HUES48 (cell line): ENCODE data around the gene NUDT17.
"Not testable (repeated sequence)": the region's sequence is repeated elsewhere in the genome, so short reads cannot be mapped to it uniquely, and the experiment has no call there.

Experiments
- H3K27ac ChIP-seq: one replicate; pipeline ENCODE4 v1.7.0; 2013; ENCODE audit warnings: low read depth, low read length, inconsistent platforms
- H3K27me3 ChIP-seq: 2 replicates; pipeline ENCODE4 v1.6.1; 2013; ENCODE audit warnings: mild to moderate bottlenecking, low read length; ENCODE audit not compliant: control insufficient read depth, insufficient read depth
- H3K36me3 ChIP-seq: 2 replicates; pipeline ENCODE4 v1.6.1; 2013; ENCODE audit warnings: low read length; ENCODE audit not compliant: control insufficient read depth, insufficient read depth
- H3K4me1 ChIP-seq: 2 replicates; pipeline ENCODE4 v1.6.1; 2013; ENCODE audit warnings: mild to moderate bottlenecking, low read length; ENCODE audit not compliant: control insufficient read depth, insufficient read depth
- H3K4me3 ChIP-seq: 2 replicates; pipeline ENCODE4 v1.5.1; 2013; ENCODE audit warnings: mild to moderate bottlenecking, low read depth, low read length
- H3K9ac ChIP-seq: 2 replicates; pipeline ENCODE4 v1.6.1; 2013; ENCODE audit warnings: mild to moderate bottlenecking, low read depth, low read length, moderate library complexity
- H3K9me3 ChIP-seq: 2 replicates; pipeline ENCODE4 v1.6.1; 2013; ENCODE audit warnings: low read length; ENCODE audit not compliant: control insufficient read depth, insufficient read depth

Gene NUDT17

GRCh38 chr1:145823565-145824498, 21.6 kb upstream of the NUDT17 start, which contains the start of the genes POLR3C and RNF115:
POLR3C (plus strand) TSS chr1:145824200; CDS start chr1:145825777, 1,577 bp downstream.
RNF115 (minus strand) TSS chr1:145824095; CDS start chr1:145823873, 222 bp downstream.
- H3K27ac ChIP-seq = peak within 1 kb of the TSS; percentile 94

GRCh38 chr1:145824499-145824842, 21.0 kb upstream of the NUDT17 start:
- Histone ChIP-seq H3K27me3 (no peaks in the 10 kb centered on the region), H3K27ac (peak overlapping the region; percentile 94), H3K9me3 (no peaks in the 10 kb centered on the region), H3K36me3 (peaks cover 38% of the 10 kb centered on the region), H3K4me1 (no peaks in the 10 kb centered on the region), H3K4me3 (peak overlapping the region; percentile 93), H3K9ac (peak overlapping the region; percentile 96)

More at GRCh38 chr1:145823565-145824498, 21.6 kb upstream of the NUDT17 start, which contains the start of the genes POLR3C and RNF115:
- Histone ChIP-seq H3K9ac (peak within 1 kb of the TSS; percentile 96), H3K36me3 (peaks cover 32% of the 10 kb centered on the region), H3K4me1 (no peaks in the 10 kb centered on the region), H3K4me3 (peak within 1 kb of the TSS; percentile 93), H3K9me3 (no peaks in the 10 kb centered on the region), H3K27me3 (no peaks in the 10 kb centered on the region)

- Histone ChIP-seq H3K9ac (no peak overlapping the region), H3K27ac (no peak overlapping the region), H3K9me3 (no peaks in the 10 kb centered on the region), H3K27me3 (no peaks in the 10 kb centered on the region), H3K4me3 (no peak overlapping the region), H3K4me1 (no peaks in the 10 kb centered on the region), H3K36me3 (peaks cover 54% of the 10 kb centered on the region)
These were observed 19.4 kb upstream of the NUDT17 start for GRCh38 chr1:145826030-145826429.

- Histone ChIP-seq H3K27ac (no peak overlapping the region), H3K36me3 (peaks cover 72% of the 10 kb centered on the region)
These were observed 17.5 kb upstream of the NUDT17 start for GRCh38 chr1:145827966-145828365.

GRCh38 chr1:145828367-145829026, 16.9 kb upstream of the NUDT17 start:
- H3K36me3 ChIP-seq = peaks cover 77% of the 10 kb centered on the region
- no peaks in the 10 kb centered on the region for H3K9me3 ChIP-seq

More at GRCh38 chr1:145827966-145828365, 17.5 kb upstream of the NUDT17 start:
- H3K9ac ChIP-seq = no peak overlapping the region
- H3K4me3 ChIP-seq = no peak overlapping the region
- H3K4me1 ChIP-seq = no peaks in the 10 kb centered on the region
- no peaks in the 10 kb centered on the region for H3K9me3 ChIP-seq
- H3K27me3 ChIP-seq = no peaks in the 10 kb centered on the region

GRCh38 chr1:145830810-145831209, 14.6 kb upstream of the NUDT17 start:
- not testable (repeated sequence) for H3K27me3 ChIP-seq, H3K4me3 ChIP-seq, H3K27ac ChIP-seq, H3K9ac ChIP-seq, H3K4me1 ChIP-seq, H3K9me3 ChIP-seq
- peaks cover 96% of the 10 kb centered on the region for H3K36me3 ChIP-seq

More at GRCh38 chr1:145828367-145829026, 16.9 kb upstream of the NUDT17 start:
- H3K4me3 ChIP-seq = no peak overlapping the region
- H3K27ac ChIP-seq = no peak overlapping the region
- no peaks in the 10 kb centered on the region for H3K4me1 ChIP-seq
- H3K27me3 ChIP-seq = no peaks in the 10 kb centered on the region
- H3K9ac ChIP-seq = no peak overlapping the region

- Histone ChIP-seq H3K9ac (no peak overlapping the region), H3K4me1 (no peaks in the 10 kb centered on the region)
These were observed 7.8 kb upstream of the NUDT17 start for GRCh38 chr1:145837656-145838055.

GRCh38 chr1:145843031-145843430, 2.4 kb upstream of the NUDT17 start:
- peaks cover 60% of the 10 kb centered on the region for H3K36me3 ChIP-seq
- 0 out of 2 replicates have a peak, but pooled peaks cover 4% of the 10 kb centered on the region for H3K27me3 ChIP-seq

More at GRCh38 chr1:145837656-145838055, 7.8 kb upstream of the NUDT17 start:
- no peaks in the 10 kb centered on the region for H3K9me3 ChIP-seq
- H3K27me3 ChIP-seq = no peaks in the 10 kb centered on the region
- no peak overlapping the region for H3K27ac ChIP-seq
- H3K36me3 ChIP-seq = peaks cover 98% of the 10 kb centered on the region
- no peak overlapping the region for H3K4me3 ChIP-seq

GRCh38 chr1:145845144-145845513, 301 bp upstream of the NUDT17 start:
- no peak overlapping the region for H3K27ac ChIP-seq
- peak overlapping the region; percentile 77 for H3K4me3 ChIP-seq
- 0 out of 2 replicates have a peak, but pooled peaks cover 4% of the 10 kb centered on the region for H3K27me3 ChIP-seq
- peaks cover 5% of the 10 kb centered on the region; the same call in 1 of the 2 replicates for H3K4me1 ChIP-seq
- no peak overlapping the region for H3K9ac ChIP-seq
- peaks cover 60% of the 10 kb centered on the region for H3K36me3 ChIP-seq
- no peaks in the 10 kb centered on the region for H3K9me3 ChIP-seq

More at GRCh38 chr1:145843031-145843430, 2.4 kb upstream of the NUDT17 start:
- no peaks in the 10 kb centered on the region for H3K9me3 ChIP-seq
- H3K4me3 ChIP-seq = no peak overlapping the region
- peaks cover 5% of the 10 kb centered on the region; the same call in 1 of the 2 replicates for H3K4me1 ChIP-seq
- H3K27ac ChIP-seq = no peak overlapping the region
- no peak overlapping the region for H3K9ac ChIP-seq

GRCh38 chr1:145846201-145846612, 777 bp downstream of the NUDT17 start:
- Histone ChIP-seq H3K27ac (no peak overlapping the region), H3K4me1 (peaks cover 5% of the 10 kb centered on the region; the same call in 1 of the 2 replicates), H3K9ac (peak overlapping the region; percentile 68), H3K4me3 (peak overlapping the region; percentile 77), H3K36me3 (peaks cover 62% of the 10 kb centered on the region), H3K9me3 (no peaks in the 10 kb centered on the region), H3K27me3 (0 out of 2 replicates have a peak, but pooled peaks cover 4% of the 10 kb centered on the region)
